Suprapubic skin (tissue), 4 donors: ENCODE results near the gene EPSTI1.

ENCODE experiments used
- CTCF ChIP-seq, 2 donors: fragments of 200-600 bp in 1 of 2; fragments of 450-650 bp in 1 of 2; sonication (generic) in 1 of 2; IDR thresholded peaks; one replicate each; pipeline ENCODE4 v1.5.1; 2016 to 2019; ENCODE audit warnings: antibody characterized with exemption in 2 of 2, mild to moderate bottlenecking in 1 of 2, moderate library complexity in 1 of 2
- POLR2A ChIP-seq, 2 donors: fragments of 450-650 bp; IDR thresholded peaks; one replicate each; pipeline ENCODE4 v1.6.1; 2017; ENCODE audit warnings: antibody characterized with exemption in 2 of 2, mild to moderate bottlenecking in 2 of 2, moderate library complexity in 2 of 2
- POLR2AphosphoS5 ChIP-seq, 3 donors: sonication (generic); formaldehyde crosslinking; IDR thresholded peaks; one replicate each; pipeline ENCODE4 v1.6.1; 2017; ENCODE audit warnings: antibody characterized with exemption in 3 of 3

- TF ChIP-seq POLR2A (IDR thresholded peaks at IDR 0.05) = no peak
- TF ChIP-seq CTCF (IDR thresholded peaks at IDR 0.05) = no peak
- TF ChIP-seq POLR2AphosphoS5 (IDR thresholded peaks at IDR 0.05) = no peak
These were observed 34.2 kb upstream of the EPSTI1 start for GRCh38 chr13:43026262-43026661.
